H1 (cell line): Measurements from ENCODE around the gene EHBP1. TPM values are rescaled to one million over a fixed set of nuclear protein-coding genes. Genes with fewer than 3 reads are reported as not detected.

Source experiments
- ATF3 ChIP-seq: IDR thresholded peaks from 2 replicates; pipeline ENCODE4 v1.6.1; 2011; ENCODE audit warnings: low read depth, mild to moderate bottlenecking, low read length; ENCODE audit not compliant: insufficient read depth
- CHD7 ChIP-seq: fragments of 300-600 bp; sonication (generic); IDR thresholded peaks from 2 replicates; pipeline ENCODE4 v1.7.1; 2012; ENCODE audit warnings: low read length, moderate library complexity, mild to moderate bottlenecking, inconsistent platforms; ENCODE audit not compliant: insufficient replicate concordance
- HDAC2 ChIP-seq, 2 experiments: fragments of 300-600 bp in 1 of 2; sonication (generic) in 1 of 2; IDR thresholded peaks; 2 replicates each; pipeline ENCODE4 v1.6.1; 2011 to 2012; ENCODE audit warnings: low read depth in 2 of 2, low read length in 2 of 2, mild to moderate bottlenecking in 2 of 2, moderate library complexity in 2 of 2, borderline replicate concordance in 1 of 2, inconsistent platforms in 1 of 2
- KDM4A ChIP-seq: IDR thresholded peaks from one replicate; pipeline ENCODE4 v1.7.1; 2012; ENCODE audit warnings: low read depth, mild to moderate bottlenecking, moderate library complexity, low read length, inconsistent platforms; ENCODE audit not compliant: severe bottlenecking
- NANOG ChIP-seq: IDR thresholded peaks from 2 replicates; pipeline ENCODE4 v1.6.1; 2011; ENCODE audit warnings: low read length, low read depth, mild to moderate bottlenecking, inconsistent platforms; ENCODE audit not compliant: insufficient read depth, poor library complexity, severe bottlenecking
- RAD21 ChIP-seq, 2 experiments: IDR thresholded peaks in 1 of 2; conservative IDR thresholded peaks in 1 of 2; 2 replicates each; pipeline ENCODE4 v1.6.1; 2011; ENCODE audit warnings: low read depth in 2 of 2, low read length in 2 of 2, improper control_type of control experiment in 1 of 2, inconsistent platforms in 1 of 2, mild to moderate bottlenecking in 1 of 2, moderate library complexity in 1 of 2
- RFX5 ChIP-seq: IDR thresholded peaks from 2 replicates; pipeline ENCODE4 v1.6.1; 2011; ENCODE audit warnings: low read depth, low read length, improper control_type of control experiment, borderline replicate concordance
- SIRT6 ChIP-seq: IDR thresholded peaks from one replicate; pipeline ENCODE4 v1.7.1; 2012; ENCODE audit warnings: low read length, inconsistent platforms
- SUZ12 ChIP-seq: fragments of 200-600 bp; sonication (generic); IDR thresholded peaks from 2 replicates; pipeline ENCODE4 v1.6.1; 2012; ENCODE audit warnings: mild to moderate bottlenecking, inconsistent platforms, low read length, moderate library complexity, mixed read lengths
- TCF12 ChIP-seq: IDR thresholded peaks from 2 replicates; pipeline ENCODE4 v1.6.1; 2011; ENCODE audit warnings: low read depth, mild to moderate bottlenecking, low read length
- polyA plus RNA-seq, 7 experiments: library from polyadenylated mRNA; depleted of rRNA in 3 of 7; stranded (reverse) in 5 of 7; unstranded in 2 of 7; fragments of >200 nt in 5 of 7; fragments of 200-250 nt in 2 of 7; gene quantifications; 1 replicate in 5 of 7; 2 replicates in 1 of 7; 4 replicates in 1 of 7; pipeline versions ENCODE4 v1.2.1 to v1.2.3, GENCODE V29; 2011 to 2013; ENCODE audit warnings: missing spikeins in 2 of 7, mixed read lengths in 2 of 7
- total RNA-seq: library from RNA; stranded (reverse); fragmentation: NEBNext Ultra II Directional; extraction: Animal tissue kit (Norgen Biotek cat#: 25700); gene quantifications from 2 replicates; pipeline ENCODE4 v1.2.1, GENCODE V29; 2021

EHBP1 gene
- total and polyA plus RNA-seq, 2 of the 8 experiments (the other 6 are each of a cell fraction or from before 2014, with no cell fraction given): 12.0 to 64.1 TPM

GRCh38 chr2:62947403-62947802, 241.9 kb downstream of the EHBP1 start (continued):
- TF ChIP-seq CHD7 (no peak), ATF3 (no peak), KDM4A (no peak), SIRT6 (no peak), TCF12 (no peak), NANOG (no peak), RFX5 (no peak), RAD21 (IDR thresholded peaks at IDR 0.05 in 1 of 2, conservative IDR thresholded peaks at IDR 0.05 in 1 of 2; ENCODE audit: low read depth in 2 of 2, low read length in 2 of 2) (no peak), SUZ12 (no peak), HDAC2 (IDR thresholded peaks at IDR 0.05; ENCODE audit: borderline replicate concordance in 1 of 2, low read depth in 2 of 2, low read length in 2 of 2) (no peak)
- TF ChIP-seq, all 59 proteins: peak for 0
